ENCODE results near the gene FBXO40.

FBXO40 gene

DNA sequence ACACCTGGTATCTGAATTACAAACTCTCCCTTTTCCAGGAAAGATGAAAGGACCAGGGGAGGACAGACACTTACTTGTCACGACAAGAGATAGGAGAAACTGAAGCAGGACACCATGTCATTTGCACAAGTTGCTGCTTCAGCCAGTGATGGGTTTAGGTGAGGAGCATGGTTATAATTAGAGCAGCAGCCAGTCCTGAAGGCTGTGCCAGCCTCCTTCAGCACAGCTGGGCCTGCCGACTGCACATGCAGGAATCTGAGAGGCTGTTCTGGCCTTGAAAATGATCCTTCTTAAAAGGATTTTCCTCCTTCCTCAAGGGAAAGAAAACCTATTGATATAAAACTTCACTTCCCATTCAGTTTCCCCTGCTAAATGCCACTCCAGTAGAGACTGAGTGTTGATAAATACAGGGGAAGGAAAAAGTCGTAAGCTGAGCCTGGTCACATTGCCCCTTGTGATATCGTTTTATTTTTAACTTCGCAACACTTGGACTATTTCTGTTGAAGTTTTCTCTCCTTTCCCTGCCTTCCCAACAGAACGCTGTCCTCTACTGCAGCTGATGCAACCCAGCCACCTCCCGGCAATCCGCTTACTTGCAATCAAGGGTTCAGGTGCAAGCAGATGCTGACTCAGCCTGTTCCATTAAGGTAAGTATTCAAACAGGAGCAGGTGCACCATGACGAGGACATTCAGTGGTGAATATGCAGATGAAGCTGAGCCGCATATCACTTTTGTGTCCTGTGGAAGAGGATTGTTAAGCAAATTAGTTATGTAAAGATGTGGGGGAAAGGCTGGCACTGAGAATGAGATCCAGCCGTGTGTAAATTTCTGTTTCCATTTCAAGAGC, at the start of gene FBXO40:
Gene FBXO40, plus strand, starts transcription at position 524 of the 847 bp plus-strand sequence. CDS start 27,197 bp downstream, outside the sequence.
- no peaks in the 10 kb centered on the region for H3K9me2 ChIP-seq (replicated peaks; ENCODE audit: control insufficient read depth, low read length)
- H3K27ac ChIP-seq (ENCODE audit: low read depth, low read length) = no peak within 1 kb of the TSS
- no peaks in the 10 kb centered on the region for H3F3A ChIP-seq (ENCODE audit: control insufficient read depth, insufficient read depth)
- no peaks in the 10 kb centered on the region for H3K27me3 ChIP-seq (ENCODE audit: control insufficient read depth, low read length)
- no peaks in the 10 kb centered on the region for H3K79me2 ChIP-seq (ENCODE audit: control insufficient read depth, low read length)
- TF ChIP-seq EZH2phosphoT487 (IDR thresholded peaks at IDR 0.05; ENCODE audit: borderline replicate concordance, low read length) = no peak
- TF ChIP-seq, protein P1, sequence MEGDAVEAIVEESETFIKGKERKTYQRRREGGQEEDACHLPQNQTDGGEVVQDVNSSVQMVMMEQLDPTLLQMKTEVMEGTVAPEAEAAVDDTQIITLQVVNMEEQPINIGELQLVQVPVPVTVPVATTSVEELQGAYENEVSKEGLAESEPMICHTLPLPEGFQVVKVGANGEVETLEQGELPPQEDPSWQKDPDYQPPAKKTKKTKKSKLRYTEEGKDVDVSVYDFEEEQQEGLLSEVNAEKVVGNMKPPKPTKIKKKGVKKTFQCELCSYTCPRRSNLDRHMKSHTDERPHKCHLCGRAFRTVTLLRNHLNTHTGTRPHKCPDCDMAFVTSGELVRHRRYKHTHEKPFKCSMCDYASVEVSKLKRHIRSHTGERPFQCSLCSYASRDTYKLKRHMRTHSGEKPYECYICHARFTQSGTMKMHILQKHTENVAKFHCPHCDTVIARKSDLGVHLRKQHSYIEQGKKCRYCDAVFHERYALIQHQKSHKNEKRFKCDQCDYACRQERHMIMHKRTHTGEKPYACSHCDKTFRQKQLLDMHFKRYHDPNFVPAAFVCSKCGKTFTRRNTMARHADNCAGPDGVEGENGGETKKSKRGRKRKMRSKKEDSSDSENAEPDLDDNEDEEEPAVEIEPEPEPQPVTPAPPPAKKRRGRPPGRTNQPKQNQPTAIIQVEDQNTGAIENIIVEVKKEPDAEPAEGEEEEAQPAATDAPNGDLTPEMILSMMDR (IDR thresholded peaks at IDR 0.05; ENCODE audit: low read depth, low read length, poor library complexity, severe bottlenecking) = no peak
- peaks cover 20% of the 10 kb centered on the region for H3K4me1 ChIP-seq (ENCODE audit: control insufficient read depth, low read length)
- no peaks in the 10 kb centered on the region for H3K36me3 ChIP-seq (ENCODE audit: control insufficient read depth, low read length)
- H3K4me3 ChIP-seq (ENCODE audit: low read length) = peak within 1 kb of the TSS; percentile 31
- H3K4me2 ChIP-seq (ENCODE audit: low read length) = peak within 1 kb of the TSS; percentile 49
- no peaks in the 10 kb centered on the region for H3K9me3 ChIP-seq (ENCODE audit: control insufficient read depth, insufficient read depth, low read length)
- no peaks in the 10 kb centered on the region for H4K20me1 ChIP-seq (ENCODE audit: control insufficient read depth, insufficient read depth, low read depth, low read length)

DNA sequence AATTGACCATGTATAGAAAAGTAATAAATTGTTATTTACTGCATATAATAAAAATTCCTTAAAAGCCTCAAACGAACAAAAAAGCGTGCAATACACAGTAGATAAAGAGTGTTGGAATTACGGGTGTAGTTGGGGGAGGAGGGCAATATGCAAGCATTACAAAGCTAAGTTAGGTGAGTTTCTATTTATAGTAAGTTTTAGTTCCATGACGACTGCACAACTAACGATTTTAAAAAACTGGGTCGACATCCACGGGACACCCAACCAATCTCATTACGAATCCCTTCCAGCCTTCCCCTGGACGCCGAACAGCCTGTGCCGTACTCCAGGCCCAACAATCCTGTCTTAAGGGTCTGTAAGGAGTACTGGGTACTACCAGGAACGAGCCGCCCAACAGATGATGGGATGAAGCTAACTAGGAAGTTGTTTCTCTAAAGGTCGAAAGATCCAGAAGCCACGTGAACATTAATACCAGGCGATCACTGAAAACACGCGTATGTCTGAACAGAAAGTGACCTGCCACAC, 48.1 kb upstream of the FBXO40 start:
- Histone ChIP-seq H3K4me3 (ENCODE audit: low read length) (peak overlapping the region; percentile 89), H3K36me3 (ENCODE audit: control insufficient read depth, low read length) (peaks cover 49% of the 10 kb centered on the region), H3K79me2 (ENCODE audit: control insufficient read depth, low read length) (peaks cover 55% of the 10 kb centered on the region), H3K27me3 (ENCODE audit: control insufficient read depth, low read length) (no peaks in the 10 kb centered on the region), H3K4me1 (ENCODE audit: control insufficient read depth, low read length) (peaks cover 19% of the 10 kb centered on the region), H3F3A (ENCODE audit: control insufficient read depth, insufficient read depth) (peaks cover 5% of the 10 kb centered on the region), H4K20me1 (ENCODE audit: control insufficient read depth, insufficient read depth, low read depth, low read length) (no peaks in the 10 kb centered on the region; the same call in 1 of the 2 replicates), H3K27ac (ENCODE audit: low read depth, low read length) (peak overlapping the region; percentile 75), H3K9me3 (ENCODE audit: control insufficient read depth, insufficient read depth, low read length) (no peaks in the 10 kb centered on the region), H3K4me2 (ENCODE audit: low read length) (peak overlapping the region; percentile 84), H3K9me2 (replicated peaks; ENCODE audit: control insufficient read depth, low read length) (no peaks in the 10 kb centered on the region)
- no peak for TF ChIP-seq EZH2phosphoT487 (IDR thresholded peaks at IDR 0.05; ENCODE audit: borderline replicate concordance, low read length)
- TF ChIP-seq, protein P1 (IDR thresholded peaks at IDR 0.05; ENCODE audit: low read depth, low read length, poor library complexity, severe bottlenecking) = no peak

GRCh38 chr3:121545574-121546455, 47.4 kb upstream of the FBXO40 start, which contains the start of gene POLQ:
POLQ (minus strand) TSS chr3:121545988; CDS start chr3:121545877, 111 bp downstream.
- TF ChIP-seq EZH2phosphoT487 (IDR thresholded peaks at IDR 0.05; ENCODE audit: borderline replicate concordance, low read length) = no peak
- TF ChIP-seq, protein P1 (IDR thresholded peaks at IDR 0.05; ENCODE audit: low read depth, low read length, poor library complexity, severe bottlenecking) = no peak
- Histone ChIP-seq H3K36me3 (ENCODE audit: control insufficient read depth, low read length) (peaks cover 43% of the 10 kb centered on the region), H3K79me2 (ENCODE audit: control insufficient read depth, low read length) (peaks cover 50% of the 10 kb centered on the region)

More at GRCh38 chr3:121545574-121546455, 47.4 kb upstream of the FBXO40 start, which contains the start of gene POLQ:
- Histone ChIP-seq H3K9me2 (replicated peaks; ENCODE audit: control insufficient read depth, low read length) (no peaks in the 10 kb centered on the region), H3F3A (ENCODE audit: control insufficient read depth, insufficient read depth) (peaks cover 5% of the 10 kb centered on the region), H3K27me3 (ENCODE audit: control insufficient read depth, low read length) (no peaks in the 10 kb centered on the region), H3K27ac (ENCODE audit: low read depth, low read length) (peak within 1 kb of the TSS; percentile 75), H4K20me1 (ENCODE audit: control insufficient read depth, insufficient read depth, low read depth, low read length) (no peaks in the 10 kb centered on the region; the same call in 1 of the 2 replicates), H3K4me1 (ENCODE audit: control insufficient read depth, low read length) (peaks cover 19% of the 10 kb centered on the region), H3K4me3 (ENCODE audit: low read length) (peak within 1 kb of the TSS; percentile 89), H3K4me2 (ENCODE audit: low read length) (peak within 1 kb of the TSS; percentile 84), H3K9me3 (ENCODE audit: control insufficient read depth, insufficient read depth, low read length) (no peaks in the 10 kb centered on the region)
